ENCODE data around the gene SRM. TPM values are rescaled to one million over a fixed set of nuclear protein-coding genes. Genes with fewer than 3 reads are reported as not detected.

The SRM gene
- total and polyA plus RNA-seq, 2 of the 13 experiments (the other 11 are each of a cell fraction or from before 2014, with no cell fraction given), result 27.9 to 31.8 TPM

DNA sequence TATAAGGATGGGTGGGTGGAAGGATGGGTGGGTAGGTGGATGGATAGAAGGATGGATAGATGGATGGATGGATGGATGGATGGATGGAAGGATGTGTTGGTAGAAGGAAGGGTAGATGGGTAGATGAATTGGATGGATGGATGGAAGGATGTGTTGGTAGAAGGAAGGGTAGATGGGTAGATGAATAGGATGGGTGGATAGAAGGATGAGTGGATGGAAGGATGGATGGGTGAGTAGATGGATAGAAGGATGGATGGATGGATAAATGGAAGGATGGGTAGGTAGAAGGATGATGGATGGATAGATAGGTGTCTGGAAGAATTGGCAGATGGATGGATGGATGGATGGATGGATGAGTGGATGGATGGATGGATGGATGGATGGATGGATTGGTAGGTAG is 18.8 kb downstream of the SRM start:
- POLR2A ChIA-PET, result no interaction called here
- H3K4me3 ChIP-seq (replicated peaks in 1 of 3; ENCODE audit: insufficient read depth in 1 of 3, low read depth in 2 of 3, low read length in 3 of 3), result no peak overlapping the region
- H3K9ac ChIP-seq (ENCODE audit: insufficient read depth, low read depth, low read length), result no peak overlapping the region
- no peak for DNase-seq (ENCODE audit: low spot score)
- FAIRE-seq, result no peak
- H3K9me3 ChIP-seq (ENCODE audit: low read length), result no peaks in the 10 kb centered on the region
- no peak overlapping the region for H3K4me2 ChIP-seq (ENCODE audit: low read depth, low read length)
- peaks cover 10% of the 10 kb centered on the region for H3K4me1 ChIP-seq (ENCODE audit: insufficient read depth, low read length)
- H3K79me2 ChIP-seq (ENCODE audit: insufficient read depth, low read length), result no peaks in the 10 kb centered on the region
- intact Hi-C loops (cut with micrococcal nuclease; ENCODE audit: unreplicated experiment) (no loop called here), in situ Hi-C loops (cut with HindIII; ENCODE audit: extremely low pct_ligation_motif_present, low pct_unique_long_range_greater_than_20kb) (loop anchor here (25.0 kb wide), 1 partner anchor 596 kb away; no protein-coding TSS in a partner anchor)
- H2AFZ ChIP-seq (ENCODE audit: low read length), result no peak overlapping the region
- CTCF ChIA-PET (ENCODE audit: low intra/inter-chr PET ratio, low total read pairs), result no interaction called here
- H3K27ac ChIP-seq (ENCODE audit: extremely low read length, insufficient read depth, low read length), result no peak overlapping the region
- H4K20me1 ChIP-seq (ENCODE audit: insufficient read depth, low read length), result no peaks in the 10 kb centered on the region
- no peaks in the 10 kb centered on the region for H3K27me3 ChIP-seq (ENCODE audit: control insufficient read depth in 1 of 2, insufficient read depth in 2 of 2, low read length in 2 of 2)
- no peak for ATAC-seq
- no peaks in the 10 kb centered on the region for H3K36me3 ChIP-seq (replicated peaks in 1 of 2; ENCODE audit: control insufficient read depth in 1 of 2, insufficient read depth in 2 of 2, low read length in 2 of 2)
- BruUV-seq (replicated peaks), result no TSS peak
- TF ChIP-seq ZNF883 (CRISPR knock-in tag; IDR thresholded peaks at IDR 0.05; ENCODE audit: not compliant biosample characterization) (no peak), FOXO1 (CRISPR knock-in tag; IDR thresholded peaks at IDR 0.05) (no peak), SIX1 (CRISPR knock-in tag; IDR thresholded peaks at IDR 0.05; ENCODE audit: borderline replicate concordance) (no peak), SP4 (CRISPR knock-in tag; IDR thresholded peaks at IDR 0.05) (no peak), THRA (CRISPR knock-in tag; IDR thresholded peaks at IDR 0.05; ENCODE audit: borderline replicate concordance) (no peak), MXD4 (CRISPR knock-in tag; IDR thresholded peaks at IDR 0.05) (no peak), ZNF609 (CRISPR knock-in tag; IDR thresholded peaks at IDR 0.05; ENCODE audit: borderline replicate concordance) (no peak), ZNF253 (CRISPR knock-in tag; IDR thresholded peaks at IDR 0.05; ENCODE audit: borderline replicate concordance) (no peak), POGZ (CRISPR knock-in tag; IDR thresholded peaks at IDR 0.05) (no peak), RFX1 (IDR thresholded peaks at IDR 0.05) (no peak), PHF20 (CRISPR knock-in tag; IDR thresholded peaks at IDR 0.05) (no peak), ZBTB42 (CRISPR knock-in tag; IDR thresholded peaks at IDR 0.05) (no peak)
- TF ChIP-seq, protein P1, sequence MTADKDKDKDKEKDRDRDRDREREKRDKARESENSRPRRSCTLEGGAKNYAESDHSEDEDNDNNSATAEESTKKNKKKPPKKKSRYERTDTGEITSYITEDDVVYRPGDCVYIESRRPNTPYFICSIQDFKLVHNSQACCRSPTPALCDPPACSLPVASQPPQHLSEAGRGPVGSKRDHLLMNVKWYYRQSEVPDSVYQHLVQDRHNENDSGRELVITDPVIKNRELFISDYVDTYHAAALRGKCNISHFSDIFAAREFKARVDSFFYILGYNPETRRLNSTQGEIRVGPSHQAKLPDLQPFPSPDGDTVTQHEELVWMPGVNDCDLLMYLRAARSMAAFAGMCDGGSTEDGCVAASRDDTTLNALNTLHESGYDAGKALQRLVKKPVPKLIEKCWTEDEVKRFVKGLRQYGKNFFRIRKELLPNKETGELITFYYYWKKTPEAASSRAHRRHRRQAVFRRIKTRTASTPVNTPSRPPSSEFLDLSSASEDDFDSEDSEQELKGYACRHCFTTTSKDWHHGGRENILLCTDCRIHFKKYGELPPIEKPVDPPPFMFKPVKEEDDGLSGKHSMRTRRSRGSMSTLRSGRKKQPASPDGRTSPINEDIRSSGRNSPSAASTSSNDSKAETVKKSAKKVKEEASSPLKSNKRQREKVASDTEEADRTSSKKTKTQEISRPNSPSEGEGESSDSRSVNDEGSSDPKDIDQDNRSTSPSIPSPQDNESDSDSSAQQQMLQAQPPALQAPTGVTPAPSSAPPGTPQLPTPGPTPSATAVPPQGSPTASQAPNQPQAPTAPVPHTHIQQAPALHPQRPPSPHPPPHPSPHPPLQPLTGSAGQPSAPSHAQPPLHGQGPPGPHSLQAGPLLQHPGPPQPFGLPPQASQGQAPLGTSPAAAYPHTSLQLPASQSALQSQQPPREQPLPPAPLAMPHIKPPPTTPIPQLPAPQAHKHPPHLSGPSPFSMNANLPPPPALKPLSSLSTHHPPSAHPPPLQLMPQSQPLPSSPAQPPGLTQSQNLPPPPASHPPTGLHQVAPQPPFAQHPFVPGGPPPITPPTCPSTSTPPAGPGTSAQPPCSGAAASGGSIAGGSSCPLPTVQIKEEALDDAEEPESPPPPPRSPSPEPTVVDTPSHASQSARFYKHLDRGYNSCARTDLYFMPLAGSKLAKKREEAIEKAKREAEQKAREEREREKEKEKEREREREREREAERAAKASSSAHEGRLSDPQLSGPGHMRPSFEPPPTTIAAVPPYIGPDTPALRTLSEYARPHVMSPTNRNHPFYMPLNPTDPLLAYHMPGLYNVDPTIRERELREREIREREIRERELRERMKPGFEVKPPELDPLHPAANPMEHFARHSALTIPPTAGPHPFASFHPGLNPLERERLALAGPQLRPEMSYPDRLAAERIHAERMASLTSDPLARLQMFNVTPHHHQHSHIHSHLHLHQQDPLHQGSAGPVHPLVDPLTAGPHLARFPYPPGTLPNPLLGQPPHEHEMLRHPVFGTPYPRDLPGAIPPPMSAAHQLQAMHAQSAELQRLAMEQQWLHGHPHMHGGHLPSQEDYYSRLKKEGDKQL (CRISPR knock-in tag; IDR thresholded peaks at IDR 0.05; ENCODE audit: low read depth), result no peak
